Astrocyte of the cerebellum (primary cell): Measurements from ENCODE around the gene SLC2A9.

Source experiments
- DNase-seq: peaks from one replicate; pipeline ENCODE4 v3.0.0-alpha.2; 2011; ENCODE audit warnings: low read depth
- H3K4me3 ChIP-seq: 2 replicates; pipeline ENCODE4 v1.5.1; 2011; ENCODE audit warnings: mild to moderate bottlenecking, low read depth, low read length, moderate library complexity
- in situ Hi-C: cut with HindIII; loops from 2 replicates; pipeline ENCODE4 v1.10.0; 2017; ENCODE audit warnings: low sequenced_read_pairs
- TF ChIP-seq, protein P1 (sequence below): IDR thresholded peaks from 2 replicates; pipeline ENCODE4 v1.5.1; 2012; ENCODE audit warnings: low read length, low read depth, moderate library complexity, mild to moderate bottlenecking; ENCODE audit errors: missing control alignments

The SLC2A9 gene

DNA sequence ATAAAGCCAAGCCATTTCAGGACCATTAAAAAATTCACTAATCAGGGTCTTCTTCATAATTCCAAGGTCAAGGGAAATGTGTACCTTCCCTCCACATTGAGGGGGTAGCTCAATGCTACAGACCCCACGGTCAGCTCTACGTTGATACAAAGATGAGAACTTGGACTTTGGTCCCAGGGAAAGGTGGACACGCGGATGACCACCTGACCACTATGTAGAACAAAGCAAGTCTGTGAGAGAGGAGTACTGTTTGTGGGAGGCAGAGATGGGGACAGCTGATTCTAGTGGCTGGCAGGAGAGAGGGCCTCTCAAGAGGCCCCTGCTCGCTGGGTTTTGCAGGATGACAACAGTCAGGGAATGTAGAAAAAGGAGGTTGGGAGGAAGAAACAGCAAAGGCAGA is 58.0 kb downstream of the SLC2A9 start:
- no peak for DNase-seq
- in situ Hi-C loops, result no loop called here
- H3K4me3 ChIP-seq, result no peak overlapping the region
- TF ChIP-seq, protein P1, sequence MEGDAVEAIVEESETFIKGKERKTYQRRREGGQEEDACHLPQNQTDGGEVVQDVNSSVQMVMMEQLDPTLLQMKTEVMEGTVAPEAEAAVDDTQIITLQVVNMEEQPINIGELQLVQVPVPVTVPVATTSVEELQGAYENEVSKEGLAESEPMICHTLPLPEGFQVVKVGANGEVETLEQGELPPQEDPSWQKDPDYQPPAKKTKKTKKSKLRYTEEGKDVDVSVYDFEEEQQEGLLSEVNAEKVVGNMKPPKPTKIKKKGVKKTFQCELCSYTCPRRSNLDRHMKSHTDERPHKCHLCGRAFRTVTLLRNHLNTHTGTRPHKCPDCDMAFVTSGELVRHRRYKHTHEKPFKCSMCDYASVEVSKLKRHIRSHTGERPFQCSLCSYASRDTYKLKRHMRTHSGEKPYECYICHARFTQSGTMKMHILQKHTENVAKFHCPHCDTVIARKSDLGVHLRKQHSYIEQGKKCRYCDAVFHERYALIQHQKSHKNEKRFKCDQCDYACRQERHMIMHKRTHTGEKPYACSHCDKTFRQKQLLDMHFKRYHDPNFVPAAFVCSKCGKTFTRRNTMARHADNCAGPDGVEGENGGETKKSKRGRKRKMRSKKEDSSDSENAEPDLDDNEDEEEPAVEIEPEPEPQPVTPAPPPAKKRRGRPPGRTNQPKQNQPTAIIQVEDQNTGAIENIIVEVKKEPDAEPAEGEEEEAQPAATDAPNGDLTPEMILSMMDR, result no peak

DNA sequence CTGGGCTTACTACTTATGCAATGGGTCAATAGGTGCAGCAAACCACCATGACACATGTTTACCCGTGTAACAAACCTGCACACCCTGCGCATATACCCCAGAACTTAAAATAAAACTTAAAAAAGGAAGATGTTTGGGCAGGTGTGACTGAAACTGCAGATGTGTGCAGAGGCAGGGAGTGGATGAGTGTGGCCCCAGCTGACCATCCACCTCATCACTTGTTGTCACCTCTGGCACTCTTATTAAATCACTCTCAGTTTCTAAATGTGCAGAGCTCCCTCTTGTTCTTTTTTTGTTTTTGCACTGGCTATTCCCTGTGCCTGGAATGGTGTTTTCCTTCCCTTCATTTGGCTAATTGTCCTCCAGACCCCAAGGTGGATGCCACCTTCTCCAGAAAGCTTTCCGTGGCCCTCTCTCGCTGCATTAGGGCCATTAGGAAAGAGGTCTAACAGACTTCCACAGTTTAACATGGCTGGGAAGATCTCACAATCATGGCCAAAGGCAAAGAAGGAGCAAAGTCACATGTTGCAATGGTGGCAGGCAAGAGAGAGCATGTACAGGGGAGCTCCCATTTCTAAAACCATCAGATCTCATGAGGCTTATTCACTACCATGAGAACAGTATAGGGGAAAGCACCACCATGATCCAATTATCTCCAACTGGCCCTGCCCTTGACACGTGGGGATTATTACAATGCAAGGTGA is 58.5 kb downstream of the SLC2A9 start:
- in situ Hi-C loops, result no loop called here
- DNase-seq, result no peak
- no peak overlapping the region for H3K4me3 ChIP-seq
- TF ChIP-seq, protein P1, result no peak

DNA sequence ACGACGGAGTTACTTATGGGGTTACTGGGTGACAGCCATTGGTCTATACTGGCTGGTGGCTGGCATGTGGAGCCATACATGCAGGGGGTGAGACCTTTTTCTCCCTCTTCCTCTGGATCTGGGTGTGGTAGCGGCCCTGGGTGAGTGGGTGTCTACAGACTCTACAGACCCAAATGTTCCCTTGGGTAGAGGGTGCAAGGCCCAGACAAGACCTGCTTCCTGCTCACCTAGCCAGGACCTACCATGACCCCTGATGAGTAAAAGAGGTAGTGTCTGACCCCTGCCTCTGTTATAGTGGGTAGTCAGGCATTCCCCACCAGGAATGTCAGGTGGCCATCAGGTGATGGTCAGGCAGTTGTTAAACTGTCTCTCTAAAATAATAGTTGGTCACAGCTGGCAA is 66.8 kb downstream of the SLC2A9 start:
- no peak overlapping the region for H3K4me3 ChIP-seq
- TF ChIP-seq, protein P1, result no peak
- in situ Hi-C loops, result no loop called here
- no peak for DNase-seq

DNA sequence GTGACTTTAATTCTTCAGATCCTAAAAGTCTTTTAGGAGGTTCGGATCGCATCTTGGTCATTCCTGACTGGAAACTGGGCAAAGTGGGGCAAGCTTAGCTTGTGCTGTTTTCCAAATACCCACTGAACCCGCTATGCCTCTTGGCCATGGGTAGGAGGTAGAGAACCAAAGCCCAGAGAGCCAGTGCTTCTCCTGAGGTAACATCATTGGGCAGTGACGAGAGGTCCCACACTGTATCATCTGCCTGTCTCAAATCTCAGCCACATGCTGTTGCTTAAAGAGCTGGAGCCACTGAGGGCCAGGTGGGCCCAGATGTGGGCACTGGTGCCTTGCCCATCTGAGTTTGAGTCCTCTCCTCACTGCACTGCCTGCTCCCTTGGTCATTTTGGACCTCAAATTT is 68.2 kb downstream of the SLC2A9 start:
- no peak for DNase-seq
- TF ChIP-seq, protein P1, result no peak
- in situ Hi-C loops, result no loop called here
- H3K4me3 ChIP-seq, result no peak overlapping the region

DNA sequence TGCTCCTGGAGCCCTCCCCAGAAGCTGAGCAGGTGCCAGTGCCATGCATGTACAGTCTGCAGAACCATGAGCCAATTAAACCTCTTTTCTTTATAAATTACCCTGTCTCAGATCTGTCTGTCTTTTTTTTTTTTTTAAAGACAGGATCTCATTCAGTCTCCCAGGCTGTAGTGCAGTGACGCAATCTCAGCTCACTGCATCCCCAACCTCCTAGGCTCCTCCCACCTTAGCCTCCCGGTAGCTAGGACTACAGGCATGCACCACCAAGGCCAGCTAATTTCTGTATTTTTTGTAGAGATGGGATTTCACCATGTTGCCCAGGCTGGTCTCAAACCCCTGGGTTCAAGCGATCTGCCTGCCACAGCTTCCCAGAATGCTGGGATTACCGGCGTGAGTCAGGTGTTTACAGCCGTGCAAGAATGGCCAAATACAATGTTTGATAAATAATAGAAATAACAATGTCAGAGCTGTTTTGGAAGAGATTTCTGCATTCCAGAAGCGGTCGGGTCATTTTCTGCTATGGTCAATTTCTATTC is 68.8 kb downstream of the SLC2A9 start:
- H3K4me3 ChIP-seq, result no peak overlapping the region
- TF ChIP-seq, protein P1, result no peak
- in situ Hi-C loops, result no loop called here
- DNase-seq, result no peak

DNA sequence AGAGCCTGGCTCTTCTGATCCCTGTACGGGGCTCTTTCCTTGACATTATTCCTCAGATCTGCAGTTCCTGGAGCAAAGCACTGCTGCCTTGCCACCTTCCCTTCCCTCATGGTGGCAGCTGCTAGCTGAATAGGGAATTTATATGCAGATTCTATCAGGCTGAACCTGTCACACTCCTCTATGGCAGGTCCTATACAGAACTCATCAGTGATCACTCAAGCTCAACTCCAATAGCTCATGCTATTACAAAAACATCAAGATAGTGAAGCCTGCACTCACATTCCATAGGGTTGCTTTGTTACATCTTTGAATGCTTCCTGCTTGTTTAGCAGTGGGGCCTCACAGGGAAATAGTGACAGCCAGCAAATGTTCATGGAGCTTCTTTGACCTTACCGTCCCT is 71.7 kb downstream of the SLC2A9 start:
- no peak overlapping the region for H3K4me3 ChIP-seq
- DNase-seq, result no peak
- in situ Hi-C loops, result no loop called here
- TF ChIP-seq, protein P1, result no peak
